ENCODE data around the gene CACNB1.
A peak's percentile ranks its signal among the peaks of the same experiment; 100 is the strongest.

The CACNB1 gene

GRCh38 chr17:39197380-39198185, at the start of gene CACNB1:
TSS of gene CACNB1 (minus strand) at chr17:39197669. CDS start at chr17:39197495, 174 bp downstream.
- Mint-ChIP-seq H3K4me3 (peak within 1 kb of the TSS; percentile 85), H3K9me3 (no peaks in the 10 kb centered on the region), H3K4me1 (ENCODE audit: low read depth) (peaks cover 51% of the 10 kb centered on the region), H3K27ac (peak within 1 kb of the TSS; percentile 78), H3K36me3 (ENCODE audit: low read depth) (peaks cover 38% of the 10 kb centered on the region), H3K27me3 (no peaks in the 10 kb centered on the region)

GRCh38 chr17:39246274-39246673, 48.8 kb upstream of the CACNB1 start:
- Mint-ChIP-seq H3K27me3 (no peaks in the 10 kb centered on the region), H3K4me3 (no peak overlapping the region), H3K36me3 (ENCODE audit: low read depth) (no peaks in the 10 kb centered on the region), H3K9me3 (no peaks in the 10 kb centered on the region), H3K27ac (no peak overlapping the region), H3K4me1 (ENCODE audit: low read depth) (peaks cover 13% of the 10 kb centered on the region)

- H3K4me1 Mint-ChIP-seq (ENCODE audit: low read depth), result peaks cover 14% of the 10 kb centered on the region
- no peak overlapping the region for H3K4me3 Mint-ChIP-seq
- H3K9me3 Mint-ChIP-seq, result no peaks in the 10 kb centered on the region
- no peaks in the 10 kb centered on the region for H3K36me3 Mint-ChIP-seq (ENCODE audit: low read depth)
- no peaks in the 10 kb centered on the region for H3K27me3 Mint-ChIP-seq
- peak overlapping the region; percentile 49 for H3K27ac Mint-ChIP-seq
Measured at GRCh38 chr17:39244600-39245570, 47.4 kb upstream of the CACNB1 start.

GRCh38 chr17:39244016-39244599, 46.6 kb upstream of the CACNB1 start:
- H3K36me3 Mint-ChIP-seq (ENCODE audit: low read depth), result no peaks in the 10 kb centered on the region
- H3K4me3 Mint-ChIP-seq, result no peak overlapping the region
- H3K4me1 Mint-ChIP-seq (ENCODE audit: low read depth), result peaks cover 22% of the 10 kb centered on the region
- no peaks in the 10 kb centered on the region for H3K9me3 Mint-ChIP-seq
- no peaks in the 10 kb centered on the region for H3K27me3 Mint-ChIP-seq
- no peak overlapping the region for H3K27ac Mint-ChIP-seq

- H3K27me3 Mint-ChIP-seq, result no peaks in the 10 kb centered on the region
- no peak overlapping the region for H3K27ac Mint-ChIP-seq
- H3K36me3 Mint-ChIP-seq (ENCODE audit: low read depth), result no peaks in the 10 kb centered on the region
- H3K9me3 Mint-ChIP-seq, result no peaks in the 10 kb centered on the region
- peaks cover 30% of the 10 kb centered on the region for H3K4me1 Mint-ChIP-seq (ENCODE audit: low read depth)
- no peak overlapping the region for H3K4me3 Mint-ChIP-seq
Measured at GRCh38 chr17:39243155-39243554, 45.7 kb upstream of the CACNB1 start.

GRCh38 chr17:39240631-39241030, 43.2 kb upstream of the CACNB1 start:
- H3K36me3 Mint-ChIP-seq (ENCODE audit: low read depth), result no peaks in the 10 kb centered on the region
- peaks cover 35% of the 10 kb centered on the region for H3K4me1 Mint-ChIP-seq (ENCODE audit: low read depth)
- no peaks in the 10 kb centered on the region for H3K27me3 Mint-ChIP-seq
- no peak overlapping the region for H3K4me3 Mint-ChIP-seq
- no peak overlapping the region for H3K27ac Mint-ChIP-seq
- no peaks in the 10 kb centered on the region for H3K9me3 Mint-ChIP-seq

- no peak overlapping the region for H3K27ac Mint-ChIP-seq
- H3K4me1 Mint-ChIP-seq (ENCODE audit: low read depth), result peaks cover 33% of the 10 kb centered on the region
- H3K4me3 Mint-ChIP-seq, result peak overlapping the region; percentile 30
- no peaks in the 10 kb centered on the region for H3K36me3 Mint-ChIP-seq (ENCODE audit: low read depth)
- no peaks in the 10 kb centered on the region for H3K27me3 Mint-ChIP-seq
- no peaks in the 10 kb centered on the region for H3K9me3 Mint-ChIP-seq
Measured at GRCh38 chr17:39239640-39240314, 42.3 kb upstream of the CACNB1 start.

- Mint-ChIP-seq H3K36me3 (ENCODE audit: low read depth) (no peaks in the 10 kb centered on the region), H3K4me3 (peak overlapping the region; percentile 45), H3K4me1 (ENCODE audit: low read depth) (peaks cover 23% of the 10 kb centered on the region), H3K27me3 (no peaks in the 10 kb centered on the region), H3K27ac (peak overlapping the region; percentile 67), H3K9me3 (no peaks in the 10 kb centered on the region)
Measured at GRCh38 chr17:39238311-39238972, 41.0 kb upstream of the CACNB1 start.

- Mint-ChIP-seq H3K27ac (no peak overlapping the region), H3K36me3 (ENCODE audit: low read depth) (no peaks in the 10 kb centered on the region), H3K9me3 (no peaks in the 10 kb centered on the region), H3K4me3 (no peak overlapping the region), H3K4me1 (ENCODE audit: low read depth) (peaks cover 23% of the 10 kb centered on the region), H3K27me3 (no peaks in the 10 kb centered on the region)
Measured at GRCh38 chr17:39237586-39237985, 40.1 kb upstream of the CACNB1 start.

GRCh38 chr17:39236981-39237441, 39.5 kb upstream of the CACNB1 start:
- Mint-ChIP-seq H3K4me1 (ENCODE audit: low read depth) (peaks cover 27% of the 10 kb centered on the region), H3K27ac (no peak overlapping the region), H3K4me3 (no peak overlapping the region), H3K36me3 (ENCODE audit: low read depth) (no peaks in the 10 kb centered on the region), H3K9me3 (no peaks in the 10 kb centered on the region), H3K27me3 (peaks cover 4% of the 10 kb centered on the region)

GRCh38 chr17:39236450-39236927, 39.0 kb upstream of the CACNB1 start:
- Mint-ChIP-seq H3K4me1 (ENCODE audit: low read depth) (peaks cover 32% of the 10 kb centered on the region), H3K27me3 (peaks cover 8% of the 10 kb centered on the region), H3K36me3 (ENCODE audit: low read depth) (no peaks in the 10 kb centered on the region), H3K27ac (no peak overlapping the region), H3K9me3 (no peaks in the 10 kb centered on the region), H3K4me3 (no peak overlapping the region)

GRCh38 chr17:39235555-39236449, 38.3 kb upstream of the CACNB1 start:
- peaks cover 8% of the 10 kb centered on the region for H3K27me3 Mint-ChIP-seq
- H3K4me1 Mint-ChIP-seq (ENCODE audit: low read depth), result peaks cover 32% of the 10 kb centered on the region
- H3K9me3 Mint-ChIP-seq, result no peaks in the 10 kb centered on the region
- H3K27ac Mint-ChIP-seq, result no peak overlapping the region
- H3K36me3 Mint-ChIP-seq (ENCODE audit: low read depth), result no peaks in the 10 kb centered on the region
- no peak overlapping the region for H3K4me3 Mint-ChIP-seq

Data from stimulated activated naive CD8-positive, alpha-beta T cell treated with anti-CD3 and anti-CD28 coated beads, Interleukin-15, Interleukin-2, amounts not matched to agents 100 ng/mL and 50 ng/mL, for 24 hours (primary cell).